Activated CD4-positive, CD25-positive, alpha-beta regulatory T cell treated with anti-CD3 and anti-CD28 coated beads, Interleukin-2, amount 50 U/mL, for 72 hours (primary cell): ENCODE results near the gene JAM2.
"Not testable (repeated sequence)": the region's sequence is repeated elsewhere in the genome, so short reads cannot be mapped to it uniquely, and the experiment has no call there.

Source experiments
- DNase-seq: peaks from one replicate; pipeline ENCODE4 v3.0.0; 2021

Gene JAM2, protein sequence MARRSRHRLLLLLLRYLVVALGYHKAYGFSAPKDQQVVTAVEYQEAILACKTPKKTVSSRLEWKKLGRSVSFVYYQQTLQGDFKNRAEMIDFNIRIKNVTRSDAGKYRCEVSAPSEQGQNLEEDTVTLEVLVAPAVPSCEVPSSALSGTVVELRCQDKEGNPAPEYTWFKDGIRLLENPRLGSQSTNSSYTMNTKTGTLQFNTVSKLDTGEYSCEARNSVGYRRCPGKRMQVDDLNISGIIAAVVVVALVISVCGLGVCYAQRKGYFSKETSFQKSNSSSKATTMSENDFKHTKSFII

GRCh38 chr21:25638660-25639550 is at the start of gene JAM2:
Gene JAM2 (plus strand): TSS chr21:25639258. CDS start chr21:25639822, 564 bp downstream.
- peak; percentile 32 for DNase-seq

GRCh38 chr21:25589887-25590286 is 49.2 kb upstream of the JAM2 start:
- no peak for DNase-seq

DNA sequence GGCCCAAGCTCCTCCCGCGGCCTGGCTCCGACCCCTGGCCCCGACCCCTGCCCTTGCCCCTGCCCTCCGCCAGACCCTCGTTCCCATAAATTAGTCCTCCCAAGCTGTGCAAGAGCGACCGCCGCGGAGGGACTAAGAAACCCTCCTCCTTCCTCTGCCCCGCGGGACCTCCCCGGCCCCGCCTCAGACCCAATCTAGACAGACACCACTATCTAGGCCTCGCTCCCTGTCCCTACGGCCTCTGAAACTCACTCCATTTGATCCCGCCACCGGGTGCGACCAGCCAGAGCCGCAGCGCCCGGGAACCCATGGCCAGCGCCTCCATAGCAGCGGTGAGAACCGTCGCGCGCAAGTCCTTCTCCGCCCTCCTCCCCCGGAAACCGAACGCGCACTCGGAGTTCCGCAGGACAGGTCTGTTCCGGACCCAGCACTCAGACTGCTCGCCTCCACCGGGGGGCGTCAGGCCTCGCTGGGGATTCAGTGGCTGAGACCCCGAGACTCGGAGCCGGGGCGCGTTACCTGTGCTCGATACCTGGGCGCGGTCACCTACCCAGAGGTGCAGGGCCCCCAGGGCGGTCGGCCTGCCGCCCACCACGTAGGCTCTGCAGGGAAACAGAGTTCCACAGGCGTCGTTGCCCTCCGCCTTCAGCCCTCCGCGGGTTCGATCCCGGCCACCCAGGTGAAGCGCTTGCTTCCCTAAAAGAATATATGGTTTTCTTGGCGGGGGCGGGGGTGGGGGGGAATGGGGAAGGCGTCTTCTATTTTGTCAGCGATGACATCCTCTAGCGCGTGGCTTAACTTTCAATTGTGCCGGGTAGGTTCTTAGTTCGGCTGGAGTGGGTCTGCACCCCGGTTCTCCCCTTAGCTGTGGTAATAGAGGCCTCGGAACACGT is 31.7 kb upstream of the JAM2 start, which contains the start of gene MRPL39:
Gene MRPL39, minus strand, starts transcription at position 331 of the 893 bp plus-strand sequence. Its CDS starts 6 bp downstream, at position 325.
- peak; percentile 84 for DNase-seq

GRCh38 chr21:25608044-25608737 is 30.9 kb upstream of the JAM2 start:
- DNase-seq = peak; percentile 71

DNA sequence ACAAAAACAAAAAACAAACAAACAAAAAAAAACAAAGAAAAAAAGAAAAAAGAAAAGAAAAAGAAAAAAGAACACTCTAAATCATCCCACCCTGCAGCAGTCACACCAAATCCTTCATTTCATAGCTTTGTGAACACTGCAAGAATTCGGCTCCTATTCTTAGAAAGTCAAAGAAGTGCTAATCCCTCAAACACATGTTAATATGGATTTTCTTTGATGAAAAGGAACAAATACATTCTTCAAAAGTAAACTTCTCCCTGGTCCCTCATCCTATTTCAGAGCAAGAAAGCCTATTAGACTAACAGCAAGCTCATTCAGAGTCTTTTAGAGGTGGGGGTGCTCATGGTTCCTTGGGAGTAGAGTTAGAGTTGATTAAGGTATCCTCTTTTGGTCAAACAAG is 24.6 kb upstream of the JAM2 start:
- no peak for DNase-seq

- no peak for DNase-seq
Measured at GRCh38 chr21:25615880-25616279, 23.2 kb upstream of the JAM2 start.

GRCh38 chr21:25619198-25619597 is 19.9 kb upstream of the JAM2 start:
- no peak for DNase-seq

GRCh38 chr21:25624511-25624910 is 14.5 kb upstream of the JAM2 start:
- DNase-seq = no peak

DNA sequence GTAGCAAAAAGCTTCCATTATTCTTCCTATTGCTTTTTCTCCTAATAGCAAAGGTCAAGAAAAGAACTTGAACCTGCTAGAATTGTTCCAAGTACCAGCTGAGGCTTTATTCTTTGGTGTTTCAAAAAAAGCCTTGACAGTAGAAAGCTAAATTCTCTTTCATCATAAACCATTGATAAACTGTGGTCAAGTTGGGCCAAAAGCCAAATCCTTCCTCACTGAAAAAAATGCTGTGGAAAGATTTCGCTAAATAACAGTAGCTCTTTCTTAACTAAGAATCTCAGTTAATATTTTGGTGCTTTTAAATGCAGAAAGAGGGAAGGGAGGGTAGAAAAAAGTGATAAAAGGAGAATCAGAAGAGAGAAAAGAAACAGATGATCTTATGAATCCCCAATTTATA is 14.0 kb upstream of the JAM2 start:
- DNase-seq = no peak

DNA sequence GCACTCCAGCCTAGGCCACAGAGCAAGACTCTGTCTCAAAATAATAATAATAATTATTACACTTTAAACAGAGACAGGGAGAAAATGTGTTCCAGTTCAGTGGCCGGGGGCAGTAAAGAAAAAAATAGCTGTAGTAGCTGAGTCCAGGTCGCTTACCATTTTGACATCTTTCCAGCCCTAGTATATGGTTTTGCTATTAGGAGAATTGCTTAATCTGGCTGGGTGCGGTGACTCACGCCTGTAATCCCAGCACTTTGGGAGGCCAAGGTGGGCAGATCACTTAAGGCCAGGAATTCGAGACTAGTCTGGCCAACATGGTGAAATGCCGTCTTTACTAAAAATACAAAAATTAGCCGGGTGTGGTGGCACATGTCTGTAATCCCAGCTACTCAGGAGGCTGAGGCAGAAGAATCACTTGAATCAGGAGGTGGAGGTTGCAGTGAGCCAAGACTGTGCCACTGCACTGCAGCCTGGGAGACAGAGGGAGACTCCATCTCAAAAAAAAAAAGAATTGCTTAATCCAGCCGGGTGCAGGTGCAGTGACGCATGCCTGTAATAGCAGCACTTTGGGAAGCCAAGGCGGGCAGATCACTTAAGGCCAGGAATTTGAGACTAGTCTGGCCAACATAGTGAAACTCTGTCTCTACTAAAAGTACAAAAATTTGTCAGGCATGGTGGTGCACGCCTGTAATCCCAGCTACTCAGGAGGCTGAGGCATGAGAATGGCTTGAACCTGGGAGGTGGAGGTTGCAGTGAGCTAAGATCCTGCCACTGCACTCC is 13.1 kb upstream of the JAM2 start:
- not testable (repeated sequence) for DNase-seq

- DNase-seq = no peak
Measured at GRCh38 chr21:25626757-25627156, 12.3 kb upstream of the JAM2 start.

DNA sequence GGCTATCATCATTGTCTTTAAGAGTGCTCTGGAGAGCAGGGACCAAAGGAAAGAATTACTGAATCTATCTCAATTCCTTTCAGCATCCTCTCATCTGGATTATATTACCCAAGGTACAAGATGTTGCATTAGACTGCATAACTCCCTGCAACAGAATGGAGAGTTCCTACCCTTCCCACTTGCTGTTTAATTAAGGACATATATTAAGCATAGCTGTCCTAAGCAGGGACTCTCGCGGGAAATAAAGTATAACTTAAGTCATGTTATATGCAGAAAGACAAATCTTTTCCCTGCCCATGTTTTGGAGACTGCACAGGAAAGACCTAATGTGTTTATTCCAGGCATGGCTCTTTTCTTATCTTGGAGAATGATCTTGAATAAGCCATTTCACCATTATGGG is 6.8 kb upstream of the JAM2 start:
- no peak for DNase-seq

DNA sequence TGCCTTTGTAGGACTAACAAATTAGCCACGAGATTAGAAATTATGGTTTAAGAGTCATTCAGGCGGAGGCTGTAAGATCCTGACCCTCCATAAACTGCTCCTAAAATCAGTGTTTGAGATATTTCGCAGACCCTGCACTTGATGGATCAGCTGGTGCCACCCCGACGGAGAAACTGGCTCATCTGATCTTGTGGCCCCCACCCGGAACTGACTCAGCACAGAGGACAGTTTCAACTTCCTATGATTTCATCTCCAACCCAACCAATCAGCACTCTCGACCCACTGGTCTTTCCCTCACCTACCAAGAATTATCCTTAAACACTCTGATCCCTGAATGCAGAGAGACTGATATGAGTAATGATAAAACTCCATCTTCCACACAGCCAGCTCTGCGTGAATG is 3.7 kb upstream of the JAM2 start:
- DNase-seq = no peak

DNA sequence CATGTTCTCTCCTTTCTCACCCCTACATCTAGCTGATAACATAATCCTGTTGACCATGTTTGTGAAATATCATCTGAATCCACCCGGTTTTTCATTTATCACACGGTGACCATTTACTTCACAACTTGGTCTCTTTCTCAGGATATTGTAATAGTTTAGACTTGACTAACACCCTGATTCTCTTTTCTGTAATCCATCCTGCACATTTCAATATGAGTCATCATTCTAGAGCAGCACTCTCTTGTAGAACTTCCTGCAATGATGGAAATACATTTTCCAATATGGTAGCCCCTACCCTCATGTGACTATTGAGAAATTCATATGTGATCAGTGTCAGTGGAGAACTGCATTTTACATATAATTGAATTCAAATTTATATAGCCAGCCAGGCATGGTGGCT is 2.3 kb upstream of the JAM2 start:
- no peak for DNase-seq

DNA sequence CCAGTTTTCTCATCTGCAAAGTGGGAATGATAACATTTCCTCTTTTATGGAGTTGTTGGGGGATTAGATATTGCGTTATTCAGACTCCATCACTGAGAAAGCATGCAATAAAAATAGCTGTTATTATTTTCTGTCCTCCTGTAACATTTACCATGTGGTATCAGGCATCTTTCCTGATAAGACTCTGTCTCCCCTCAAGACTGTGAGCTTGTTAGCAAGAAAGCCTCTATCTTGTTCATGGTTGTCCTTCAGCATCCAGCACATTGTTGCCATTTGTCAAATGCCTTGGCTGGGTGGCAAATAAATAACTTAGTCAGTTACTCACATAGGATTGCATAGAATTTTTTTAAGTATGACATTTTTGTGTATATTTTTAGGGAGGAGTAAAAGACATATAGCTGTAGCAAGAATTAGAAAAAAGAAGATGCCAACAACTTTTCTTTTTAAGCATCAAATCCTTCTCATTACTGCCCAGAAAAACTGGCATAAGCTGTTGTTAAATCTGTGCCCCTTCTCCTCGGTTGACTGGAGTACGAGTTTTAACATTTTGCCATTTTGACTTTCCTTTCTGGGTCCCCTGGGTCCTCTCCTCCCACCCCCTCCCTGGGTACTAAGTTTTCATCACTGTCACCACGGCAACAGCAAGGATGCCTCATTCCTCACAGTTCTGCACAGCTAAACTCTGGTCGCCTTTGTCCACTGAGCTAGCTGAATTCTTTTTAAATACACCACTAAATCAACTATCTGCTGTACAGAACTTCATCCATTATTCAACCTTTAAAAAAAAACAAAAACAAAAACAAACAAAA is 1.0 kb upstream of the JAM2 start:
- no peak for DNase-seq

GRCh38 chr21:25639551-25640201 is 618 bp downstream of the JAM2 start:
- peak; percentile 37 for DNase-seq

GRCh38 chr21:25640202-25640942 is 1.3 kb downstream of the JAM2 start:
- no peak for DNase-seq

GRCh38 chr21:25640943-25641292 is 1.9 kb downstream of the JAM2 start:
- no peak for DNase-seq

DNA sequence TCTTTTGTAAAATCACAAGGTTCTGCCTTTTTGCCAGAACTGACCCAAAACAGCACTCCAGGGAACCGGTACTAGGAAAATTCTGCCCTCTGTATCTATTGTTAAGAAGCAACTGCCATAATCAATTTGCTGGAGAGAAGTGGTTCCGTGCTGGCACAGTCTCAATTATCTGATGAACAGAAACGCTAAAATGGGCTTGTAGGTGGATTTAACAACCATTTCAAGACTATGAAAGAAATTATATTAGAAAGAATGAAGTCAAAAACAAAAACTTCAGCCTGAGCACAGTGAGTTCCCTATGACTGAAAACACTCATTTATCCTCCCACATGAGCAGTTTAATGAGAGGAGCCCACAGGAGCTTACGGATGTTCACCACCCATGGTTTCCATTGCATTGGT is 4.4 kb downstream of the JAM2 start:
- no peak for DNase-seq
